ENCODE measurements around the gene AHRR.

GRCh38 chr5:352639-353611 is 31.4 kb downstream of the AHRR start:
- TF ChIP-seq TAF1 (IDR thresholded peaks at IDR 0.05; ENCODE audit: borderline replicate concordance, low read depth, low read length): no peak
- TF ChIP-seq ZNF274 (IDR thresholded peaks at IDR 0.05; ENCODE audit: insufficient read depth, insufficient read length): no peak
- TF ChIP-seq EP300 (IDR thresholded peaks at IDR 0.05; ENCODE audit: borderline replicate concordance in 1 of 2, control insufficient read depth in 1 of 2, low read depth in 2 of 2, low read length in 2 of 2): no peak
- no peak for TF ChIP-seq CTCF (IDR thresholded peaks at IDR 0.05 in 2 of 3, conservative IDR thresholded peaks at IDR 0.05 in 1 of 3; ENCODE audit: control insufficient read depth in 2 of 3, extremely low read depth in 1 of 3, insufficient read depth in 1 of 3, low read depth in 3 of 3, low read length in 3 of 3)
- TF ChIP-seq RB1 (IDR thresholded peaks at IDR 0.05; ENCODE audit: borderline replicate concordance): no peak
- TF ChIP-seq SMC3 (IDR thresholded peaks at IDR 0.05; ENCODE audit: borderline replicate concordance, low read length): no peak
- TF ChIP-seq MLLT1 (IDR thresholded peaks at IDR 0.05): no peak
- TF ChIP-seq SMARCA5 (IDR thresholded peaks at IDR 0.05): no peak
- no peak for TF ChIP-seq CHD4 (IDR thresholded peaks at IDR 0.05)
- TF ChIP-seq POLR2A (IDR thresholded peaks at IDR 0.05; ENCODE audit: low read depth, low read length): no peak
- TF ChIP-seq JUNB (IDR thresholded peaks at IDR 0.05): no peak
- TF ChIP-seq, protein P1, sequence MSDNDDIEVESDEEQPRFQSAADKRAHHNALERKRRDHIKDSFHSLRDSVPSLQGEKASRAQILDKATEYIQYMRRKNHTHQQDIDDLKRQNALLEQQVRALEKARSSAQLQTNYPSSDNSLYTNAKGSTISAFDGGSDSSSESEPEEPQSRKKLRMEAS (IDR thresholded peaks at IDR 0.05; ENCODE audit: low read depth, low read length): no peak

All from GM12878 (cell line).